ENCODE data around the gene SERPINA6.
"Not testable (repeated sequence)": the region's sequence is repeated elsewhere in the genome, so short reads cannot be mapped to it uniquely, and the experiment has no call there.

The SERPINA6 gene

DNA sequence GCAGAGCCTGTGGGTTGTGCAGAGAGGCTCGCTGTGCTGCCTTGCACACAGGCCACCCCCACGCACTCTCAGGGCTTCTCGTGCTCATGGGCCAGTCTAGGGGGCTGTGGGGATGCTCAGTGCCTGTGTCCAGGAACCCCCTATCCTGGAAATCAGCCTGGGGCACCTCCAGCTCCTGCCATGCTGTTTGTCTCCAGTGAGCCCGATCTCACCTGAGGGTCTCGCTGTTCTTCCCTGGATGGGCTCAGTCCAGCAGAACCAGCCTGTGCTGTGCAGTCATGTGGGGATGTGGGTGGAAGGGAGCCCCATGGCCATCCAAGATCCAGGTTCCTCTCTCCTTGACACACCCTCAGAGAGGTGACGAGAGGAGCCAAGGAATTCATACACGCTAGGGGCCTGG lies 38.5 kb upstream of the SERPINA6 start:
- no peak overlapping the region for H3K27ac Mint-ChIP-seq
- H3K9me3 Mint-ChIP-seq: no peaks in the 10 kb centered on the region
- no peak overlapping the region for H3K4me3 Mint-ChIP-seq
- no peaks in the 10 kb centered on the region for H3K4me1 Mint-ChIP-seq (ENCODE audit: low read depth)
- H3K36me3 Mint-ChIP-seq (ENCODE audit: low read depth): no peaks in the 10 kb centered on the region
- H3K27me3 Mint-ChIP-seq: peaks cover 30% of the 10 kb centered on the region

GRCh38 chr14:94360945-94361565 lies 37.9 kb upstream of the SERPINA6 start:
- no peaks in the 10 kb centered on the region for H3K9me3 Mint-ChIP-seq

DNA sequence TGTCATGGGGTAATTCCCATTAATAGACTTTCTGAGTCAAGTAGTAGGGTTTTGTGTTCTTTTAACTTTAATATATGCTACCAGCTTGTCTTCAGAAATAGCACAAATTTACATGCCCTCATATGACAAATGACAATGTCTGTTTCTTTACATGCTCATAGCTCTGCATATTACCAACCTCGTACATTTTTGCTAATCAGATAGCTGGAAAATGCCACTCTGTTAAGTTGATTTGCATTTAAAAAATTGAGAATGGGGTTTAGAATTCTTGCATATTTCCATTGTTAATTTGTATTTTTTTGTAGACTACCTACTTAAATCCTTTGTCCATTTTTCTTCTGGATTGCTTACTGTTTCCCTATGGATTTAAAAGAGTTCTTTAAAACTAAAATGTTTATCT lies 34.0 kb upstream of the SERPINA6 start:
- Mint-ChIP-seq H3K9me3 (peaks cover 2% of the 10 kb centered on the region), H3K27me3 (peaks cover 38% of the 10 kb centered on the region), H3K27ac (no peak overlapping the region)

More at GRCh38 chr14:94360945-94361565, 37.9 kb upstream of the SERPINA6 start:
- H3K36me3 Mint-ChIP-seq (ENCODE audit: low read depth): no peaks in the 10 kb centered on the region
- H3K4me1 Mint-ChIP-seq (ENCODE audit: low read depth): no peaks in the 10 kb centered on the region
- H3K4me3 Mint-ChIP-seq: no peak overlapping the region
- H3K27me3 Mint-ChIP-seq: peaks cover 36% of the 10 kb centered on the region
- no peak overlapping the region for H3K27ac Mint-ChIP-seq

GRCh38 chr14:94356379-94357056 lies 33.4 kb upstream of the SERPINA6 start:
- no peak overlapping the region for H3K27ac Mint-ChIP-seq
- no peaks in the 10 kb centered on the region for H3K4me1 Mint-ChIP-seq (ENCODE audit: low read depth)
- no peak overlapping the region for H3K4me3 Mint-ChIP-seq
- peaks cover 42% of the 10 kb centered on the region for H3K27me3 Mint-ChIP-seq
- no peaks in the 10 kb centered on the region for H3K36me3 Mint-ChIP-seq (ENCODE audit: low read depth)
- peaks cover 9% of the 10 kb centered on the region for H3K9me3 Mint-ChIP-seq

More for the DNA sequence above, 34.0 kb upstream of the SERPINA6 start:
- Mint-ChIP-seq H3K4me3 (no peak overlapping the region), H3K36me3 (ENCODE audit: low read depth) (no peaks in the 10 kb centered on the region), H3K4me1 (ENCODE audit: low read depth) (no peaks in the 10 kb centered on the region)

GRCh38 chr14:94355191-94355794 lies 32.2 kb upstream of the SERPINA6 start:
- H3K36me3 Mint-ChIP-seq (ENCODE audit: low read depth): no peaks in the 10 kb centered on the region
- no peaks in the 10 kb centered on the region for H3K4me1 Mint-ChIP-seq (ENCODE audit: low read depth)
- peaks cover 49% of the 10 kb centered on the region for H3K27me3 Mint-ChIP-seq
- peaks cover 10% of the 10 kb centered on the region for H3K9me3 Mint-ChIP-seq
- H3K4me3 Mint-ChIP-seq: no peak overlapping the region
- H3K27ac Mint-ChIP-seq: no peak overlapping the region

DNA sequence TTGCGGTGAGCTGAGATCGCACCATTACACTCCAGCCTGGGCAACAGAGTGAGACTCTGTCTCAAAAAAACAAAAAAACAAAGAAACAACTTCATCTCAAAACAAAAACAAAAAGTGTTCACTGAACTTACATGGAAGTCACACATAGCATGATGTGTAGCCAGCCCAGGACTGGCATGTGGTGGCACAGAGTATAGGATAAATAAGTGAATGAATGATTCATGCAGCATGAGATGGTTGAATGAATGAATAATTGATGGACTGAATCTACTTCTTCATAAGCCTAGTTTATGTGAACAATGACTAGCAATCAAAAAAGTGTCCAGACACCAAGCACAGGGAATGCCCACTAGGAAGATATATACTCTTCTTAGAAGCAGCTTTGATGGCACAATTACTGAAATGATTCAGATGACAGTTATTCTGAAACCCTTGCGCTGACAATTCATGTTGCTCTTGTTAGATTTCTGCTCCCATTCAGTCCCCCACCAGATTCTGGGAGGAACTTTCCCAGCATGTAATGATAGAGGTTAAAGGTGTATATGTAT lies 31.6 kb upstream of the SERPINA6 start:
- Mint-ChIP-seq H3K4me3 (no peak overlapping the region), H3K4me1 (ENCODE audit: low read depth) (no peaks in the 10 kb centered on the region), H3K27me3 (peaks cover 44% of the 10 kb centered on the region), H3K36me3 (ENCODE audit: low read depth) (no peaks in the 10 kb centered on the region), H3K27ac (no peak overlapping the region), H3K9me3 (peaks cover 10% of the 10 kb centered on the region)

DNA sequence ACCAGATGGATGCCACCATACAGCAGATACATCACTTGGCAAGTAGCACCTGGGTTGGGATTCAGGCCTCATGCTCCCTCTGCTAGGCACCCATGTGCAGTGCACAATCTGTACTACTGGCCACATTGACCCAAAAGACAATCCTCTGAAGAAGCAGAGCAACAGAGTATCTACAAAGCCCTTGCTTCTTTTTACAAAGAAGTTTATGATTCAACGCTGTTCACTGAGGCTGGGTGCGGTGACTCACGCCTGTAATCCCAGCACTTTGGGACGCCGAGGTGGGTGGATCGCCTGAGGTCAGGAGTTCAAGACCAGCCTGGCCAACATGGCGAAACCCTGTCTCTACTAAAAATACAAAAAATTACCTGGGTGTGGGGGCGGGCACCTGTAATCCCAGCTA lies 31.1 kb upstream of the SERPINA6 start:
- not testable (repeated sequence) for H3K36me3 Mint-ChIP-seq (ENCODE audit: low read depth); H3K4me1 Mint-ChIP-seq (ENCODE audit: low read depth); H3K27ac Mint-ChIP-seq; H3K9me3 Mint-ChIP-seq; H3K4me3 Mint-ChIP-seq
- peaks cover 42% of the 10 kb centered on the region for H3K27me3 Mint-ChIP-seq

DNA sequence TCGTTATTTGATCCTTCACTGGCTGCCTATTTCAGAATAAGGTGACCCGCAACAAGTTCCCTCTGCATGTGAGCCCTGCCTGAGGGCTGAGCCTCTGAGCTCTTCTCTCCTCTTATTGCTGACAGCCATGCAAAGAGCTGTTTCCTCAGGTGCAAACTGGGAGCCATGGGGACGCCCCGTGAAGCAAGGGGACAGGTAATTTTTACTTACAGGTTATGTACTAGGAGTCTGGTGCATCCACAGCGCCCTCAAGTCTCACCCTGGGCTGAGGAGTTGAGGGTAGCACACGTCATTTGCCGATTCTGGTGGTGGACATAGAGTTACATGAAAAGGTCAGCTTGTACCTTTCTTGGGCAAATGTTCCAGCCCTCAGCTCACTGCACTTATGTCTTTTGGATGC lies 26.1 kb upstream of the SERPINA6 start:
- Mint-ChIP-seq H3K27me3 (peaks cover 22% of the 10 kb centered on the region), H3K27ac (no peak overlapping the region)

DNA sequence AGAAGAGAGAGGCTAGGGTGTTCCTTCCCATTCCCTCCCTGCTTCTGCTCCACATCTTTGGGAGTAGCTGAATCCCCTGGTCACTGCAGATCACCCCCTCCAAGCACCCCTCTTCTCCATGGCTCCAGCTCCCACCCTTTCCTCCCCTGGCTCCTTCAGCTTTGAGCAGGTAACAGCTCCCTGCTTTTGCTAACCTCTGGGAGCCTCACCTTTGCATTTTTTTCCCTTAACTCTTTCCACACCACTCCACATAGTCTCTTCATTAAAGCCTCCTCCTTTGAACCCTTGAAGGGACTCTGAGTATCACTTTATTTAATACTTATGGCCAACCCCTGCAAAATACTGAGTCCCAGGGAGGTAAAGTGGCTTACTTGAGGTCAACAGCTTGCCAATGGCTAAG lies 25.7 kb upstream of the SERPINA6 start:
- Mint-ChIP-seq H3K36me3 (ENCODE audit: low read depth) (no peaks in the 10 kb centered on the region), H3K4me3 (no peak overlapping the region), H3K27ac (no peak overlapping the region), H3K27me3 (peaks cover 22% of the 10 kb centered on the region), H3K9me3 (peaks cover 14% of the 10 kb centered on the region), H3K4me1 (ENCODE audit: low read depth) (no peaks in the 10 kb centered on the region)

More for the DNA sequence above, 26.1 kb upstream of the SERPINA6 start:
- no peaks in the 10 kb centered on the region for H3K4me1 Mint-ChIP-seq (ENCODE audit: low read depth)
- H3K36me3 Mint-ChIP-seq (ENCODE audit: low read depth): no peaks in the 10 kb centered on the region
- H3K4me3 Mint-ChIP-seq: no peak overlapping the region
- H3K9me3 Mint-ChIP-seq: peaks cover 10% of the 10 kb centered on the region

GRCh38 chr14:94346841-94347240 lies 23.7 kb upstream of the SERPINA6 start:
- H3K4me3 Mint-ChIP-seq: no peak overlapping the region
- H3K36me3 Mint-ChIP-seq (ENCODE audit: low read depth): no peaks in the 10 kb centered on the region
- H3K27me3 Mint-ChIP-seq: peaks cover 23% of the 10 kb centered on the region
- H3K9me3 Mint-ChIP-seq: peaks cover 9% of the 10 kb centered on the region
- peak overlapping the region; percentile 83 for H3K27ac Mint-ChIP-seq
- peaks cover 4% of the 10 kb centered on the region for H3K4me1 Mint-ChIP-seq (ENCODE audit: low read depth)

- Mint-ChIP-seq H3K27ac (peak overlapping the region; percentile 83), H3K27me3 (peaks cover 23% of the 10 kb centered on the region)
- H3K36me3 Mint-ChIP-seq (ENCODE audit: low read depth); H3K9me3 Mint-ChIP-seq; H3K4me3 Mint-ChIP-seq; H3K4me1 Mint-ChIP-seq (ENCODE audit: low read depth): not testable (repeated sequence)
Measured at GRCh38 chr14:94346065-94346786, 23.1 kb upstream of the SERPINA6 start.

DNA sequence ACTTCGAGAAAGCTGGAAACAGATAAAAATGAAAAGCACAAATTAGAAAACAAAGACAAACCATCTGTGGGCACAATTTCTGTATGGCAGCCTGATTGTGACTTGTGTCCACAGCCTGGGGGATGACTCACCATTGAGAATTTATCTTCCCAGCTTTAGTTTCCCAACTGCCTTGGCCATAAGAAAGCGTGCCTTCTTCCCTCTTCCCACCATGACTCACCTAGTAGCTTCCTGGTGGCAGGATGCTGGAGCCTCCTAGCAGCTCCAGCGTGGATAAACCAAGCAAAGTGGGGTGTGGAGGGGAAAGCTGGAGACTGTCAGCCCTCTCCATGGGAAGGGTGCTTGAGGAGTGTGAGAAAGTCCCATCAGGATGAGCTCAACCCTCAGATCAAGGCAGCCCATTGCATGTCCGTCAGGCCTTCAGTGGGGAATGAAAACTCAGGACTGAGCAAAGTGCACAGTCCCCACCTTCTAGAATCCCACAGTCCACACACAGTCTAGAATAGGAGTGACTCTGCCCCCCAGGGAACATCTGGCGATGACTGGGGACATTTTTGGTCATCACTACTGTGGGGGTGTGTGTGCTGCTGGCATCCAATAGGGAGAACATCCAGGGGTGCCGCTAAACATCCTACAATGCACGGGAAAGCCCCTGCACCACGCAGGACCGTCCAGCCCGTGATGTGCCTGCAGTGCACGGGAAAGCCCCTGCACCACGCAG lies 22.4 kb upstream of the SERPINA6 start:
- no peaks in the 10 kb centered on the region for H3K36me3 Mint-ChIP-seq (ENCODE audit: low read depth)
- H3K27me3 Mint-ChIP-seq: peaks cover 28% of the 10 kb centered on the region
- H3K4me3 Mint-ChIP-seq: no peak overlapping the region
- no peak overlapping the region for H3K27ac Mint-ChIP-seq
- H3K4me1 Mint-ChIP-seq (ENCODE audit: low read depth): peaks cover 9% of the 10 kb centered on the region
- H3K9me3 Mint-ChIP-seq: peaks cover 8% of the 10 kb centered on the region

- Mint-ChIP-seq H3K36me3 (ENCODE audit: low read depth) (no peaks in the 10 kb centered on the region), H3K27me3 (peaks cover 32% of the 10 kb centered on the region), H3K27ac (no peak overlapping the region), H3K4me1 (ENCODE audit: low read depth) (peaks cover 9% of the 10 kb centered on the region), H3K9me3 (peaks cover 8% of the 10 kb centered on the region), H3K4me3 (no peak overlapping the region)
Measured at GRCh38 chr14:94344389-94344788, 21.3 kb upstream of the SERPINA6 start.

DNA sequence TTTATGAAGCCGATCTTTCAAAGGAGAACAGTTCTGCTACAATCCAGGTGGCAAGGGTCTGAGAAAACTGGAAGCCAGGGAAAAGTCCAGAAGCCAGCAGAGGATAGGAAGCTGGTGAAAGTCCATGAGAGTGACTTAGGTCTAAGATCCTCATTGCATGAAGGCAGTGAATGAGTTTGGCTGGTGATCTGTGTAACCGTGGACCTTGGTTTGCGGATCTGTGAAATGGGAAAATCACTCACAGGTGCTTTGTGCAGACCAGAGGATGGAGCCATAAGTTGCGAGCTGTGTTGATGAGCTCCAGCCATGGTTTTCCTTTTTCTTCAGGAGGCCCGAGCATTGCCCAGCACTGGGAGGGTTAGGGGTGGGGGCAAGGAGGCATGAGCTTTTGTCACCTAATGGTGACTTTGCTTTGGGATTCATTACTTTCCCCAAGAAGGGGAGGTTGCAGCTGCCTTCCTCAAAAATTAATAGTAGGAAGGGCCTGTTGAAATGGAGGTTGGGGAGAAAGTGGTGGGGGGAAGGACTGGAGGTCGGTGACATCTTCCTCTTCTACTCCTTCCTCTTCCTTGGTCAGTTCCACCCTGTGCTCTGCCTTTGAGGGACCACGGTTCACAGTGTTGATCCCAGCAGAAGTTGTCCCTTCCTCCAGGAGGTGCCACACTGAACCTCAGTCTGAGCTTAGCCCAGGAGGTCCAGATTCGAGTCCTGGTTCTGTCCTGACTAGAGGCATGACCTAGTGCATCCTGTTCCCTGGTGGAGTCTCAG lies 20.3 kb upstream of the SERPINA6 start:
- H3K27ac Mint-ChIP-seq: no peak overlapping the region

More for the DNA sequence above, 20.3 kb upstream of the SERPINA6 start:
- Mint-ChIP-seq H3K4me1 (ENCODE audit: low read depth) (peaks cover 9% of the 10 kb centered on the region), H3K9me3 (peaks cover 8% of the 10 kb centered on the region), H3K27me3 (peaks cover 29% of the 10 kb centered on the region), H3K36me3 (ENCODE audit: low read depth) (no peaks in the 10 kb centered on the region), H3K4me3 (no peak overlapping the region)

Data from stimulated activated naive CD8-positive, alpha-beta T cell treated with anti-CD3 and anti-CD28 coated beads, Interleukin-15, Interleukin-2, amounts not matched to agents 100 ng/mL and 50 ng/mL, for 24 hours (primary cell).